Amniotic epithelial cell (primary cell): ENCODE data around the gene DBT.
"Not testable (repeated sequence)": the region's sequence is repeated elsewhere in the genome, so short reads cannot be mapped to it uniquely, and the experiment has no call there.

ENCODE experiments used
- DNase-seq: peaks from one replicate; pipeline ENCODE4 v3.0.0-alpha.2; 2010; ENCODE audit warnings: low read depth

DBT gene

GRCh38 chr1:100249537-100250257 is at the start of gene DBT:
TSS of gene DBT (minus strand) at chr1:100249834. CDS start at chr1:100249820, 14 bp downstream.
- peak; percentile 92 for DNase-seq

- DNase-seq, result no peak
These were observed 48.9 kb upstream of the DBT start for GRCh38 chr1:100298512-100298911.

- not testable (repeated sequence) for DNase-seq
These were observed 47.4 kb upstream of the DBT start for GRCh38 chr1:100296997-100297396.

- DNase-seq, result no peak
These were observed 46.5 kb upstream of the DBT start for GRCh38 chr1:100296140-100296539.

- DNase-seq, result peak; percentile 80
These were observed 43.1 kb upstream of the DBT start for GRCh38 chr1:100292711-100293110.

- peak; percentile 78 for DNase-seq
These were observed 40.7 kb upstream of the DBT start for GRCh38 chr1:100290291-100290690.

- no peak for DNase-seq
These were observed 37.5 kb upstream of the DBT start for GRCh38 chr1:100287162-100287561.

- no peak for DNase-seq
These were observed 35.0 kb upstream of the DBT start for GRCh38 chr1:100284591-100284990.

- no peak for DNase-seq
These were observed 30.5 kb upstream of the DBT start for GRCh38 chr1:100279954-100280682.

GRCh38 chr1:100279358-100279923 is 29.8 kb upstream of the DBT start:
- no peak for DNase-seq

GRCh38 chr1:100277866-100278265 is 28.2 kb upstream of the DBT start:
- no peak for DNase-seq

- DNase-seq, result no peak
These were observed 18.6 kb upstream of the DBT start for GRCh38 chr1:100268202-100268601.

GRCh38 chr1:100267284-100267683 is 17.6 kb upstream of the DBT start:
- no peak for DNase-seq

GRCh38 chr1:100266741-100267140 is 17.1 kb upstream of the DBT start:
- DNase-seq, result no peak

GRCh38 chr1:100265931-100266740 is 16.5 kb upstream of the DBT start, which contains the start of gene RTCA:
TSS of gene RTCA (plus strand) at chr1:100266216. CDS start at chr1:100266376, 160 bp downstream.
- DNase-seq, result peak; percentile 90

- DNase-seq, result peak; percentile 77
These were observed 15.9 kb upstream of the DBT start for GRCh38 chr1:100265562-100265930.

GRCh38 chr1:100264081-100264480 is 14.4 kb upstream of the DBT start:
- DNase-seq, result peak; percentile 50

GRCh38 chr1:100261686-100262085 is 12.1 kb upstream of the DBT start:
- DNase-seq, result no peak

GRCh38 chr1:100258427-100258826 is 8.8 kb upstream of the DBT start:
- not testable (repeated sequence) for DNase-seq

- DNase-seq, result not testable (repeated sequence)
These were observed 6.6 kb upstream of the DBT start for GRCh38 chr1:100256273-100256672.

GRCh38 chr1:100253552-100253951 is 3.9 kb upstream of the DBT start:
- no peak for DNase-seq

GRCh38 chr1:100252901-100253300 is 3.3 kb upstream of the DBT start:
- no peak for DNase-seq
